IPS-20b (cell line): ENCODE data around the gene VSX1.

Experiments
- H3K27ac ChIP-seq: one replicate; pipeline ENCODE4 v1.5.1; 2013; ENCODE audit warnings: low read length
- H3K27me3 ChIP-seq: 2 replicates; pipeline ENCODE4 v1.6.1; 2013; ENCODE audit warnings: mild to moderate bottlenecking, low read length, inconsistent platforms; ENCODE audit not compliant: insufficient read depth
- H3K36me3 ChIP-seq: 2 replicates; pipeline ENCODE4 v1.6.1; 2013; ENCODE audit warnings: low read depth, mild to moderate bottlenecking, inconsistent platforms, low read length, moderate library complexity; ENCODE audit not compliant: insufficient read depth
- H3K4me1 ChIP-seq: 2 replicates; pipeline ENCODE4 v1.6.1; 2013; ENCODE audit warnings: mild to moderate bottlenecking, control low read depth, inconsistent platforms, low read length, moderate library complexity; ENCODE audit not compliant: insufficient read depth
- H3K4me3 ChIP-seq: 2 replicates; pipeline ENCODE4 v1.5.1; 2013; ENCODE audit warnings: mild to moderate bottlenecking, low read length, inconsistent platforms
- H3K9ac ChIP-seq: 2 replicates; pipeline ENCODE4 v1.6.1; 2013; ENCODE audit warnings: low read depth, mild to moderate bottlenecking, inconsistent platforms, low read length, moderate library complexity
- H3K9me3 ChIP-seq: 2 replicates; pipeline ENCODE4 v1.6.1; 2013; ENCODE audit warnings: mild to moderate bottlenecking, low read depth, low read length, inconsistent platforms; ENCODE audit not compliant: insufficient read depth

The VSX1 gene

GRCh38 chr20:25055711-25056495 is 26.0 kb downstream of the VSX1 start:
- H3K27ac ChIP-seq = no peak overlapping the region
- no peaks in the 10 kb centered on the region for H3K9me3 ChIP-seq
- H3K4me3 ChIP-seq = no peak overlapping the region
- no peak overlapping the region for H3K9ac ChIP-seq
- H3K27me3 ChIP-seq = peaks cover 85% of the 10 kb centered on the region
- H3K36me3 ChIP-seq = no peaks in the 10 kb centered on the region
- peaks cover 4% of the 10 kb centered on the region; the same call in 1 of the 2 replicates for H3K4me1 ChIP-seq

DNA sequence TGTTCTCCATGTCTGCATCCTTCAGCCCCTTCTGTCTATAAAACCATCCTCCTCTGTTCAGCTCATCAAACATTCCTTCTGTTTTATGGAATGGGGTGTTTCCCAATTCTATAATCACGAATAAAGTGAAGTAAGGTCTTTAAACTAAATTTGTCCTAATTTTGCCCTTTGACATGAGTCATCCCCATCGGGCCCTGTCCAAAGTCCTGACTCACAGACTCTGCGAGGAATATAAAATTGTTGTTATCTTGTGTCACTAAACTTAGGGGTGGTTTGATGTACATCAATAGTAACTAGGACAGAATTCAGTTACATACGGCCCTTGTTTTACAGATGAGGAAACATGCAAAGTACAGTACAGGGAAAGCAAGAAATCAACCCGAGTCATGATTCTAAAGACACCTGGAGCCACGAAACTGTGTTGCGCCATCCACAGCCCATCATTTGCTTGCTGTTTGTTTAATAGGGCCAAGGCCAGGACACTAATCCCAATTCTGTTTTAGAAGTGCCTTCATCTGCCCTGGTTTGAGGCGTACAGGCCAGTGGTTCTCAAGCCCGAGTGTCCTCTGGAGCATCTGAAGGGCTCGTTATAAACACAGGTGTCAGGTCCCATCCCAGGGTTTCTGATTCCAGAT is 26.8 kb downstream of the VSX1 start:
- Histone ChIP-seq H3K27me3 (peaks cover 78% of the 10 kb centered on the region), H3K4me3 (no peak overlapping the region), H3K36me3 (no peaks in the 10 kb centered on the region), H3K27ac (no peak overlapping the region), H3K9me3 (no peaks in the 10 kb centered on the region), H3K9ac (no peak overlapping the region), H3K4me1 (peaks cover 4% of the 10 kb centered on the region; the same call in 1 of the 2 replicates)

GRCh38 chr20:25054096-25054820 is 27.7 kb downstream of the VSX1 start:
- Histone ChIP-seq H3K36me3 (no peaks in the 10 kb centered on the region), H3K27me3 (peaks cover 69% of the 10 kb centered on the region), H3K9ac (no peak overlapping the region), H3K27ac (no peak overlapping the region), H3K4me1 (peaks cover 4% of the 10 kb centered on the region; the same call in 1 of the 2 replicates), H3K4me3 (no peak overlapping the region), H3K9me3 (no peaks in the 10 kb centered on the region)

- Histone ChIP-seq H3K36me3 (no peaks in the 10 kb centered on the region), H3K27ac (no peak overlapping the region), H3K4me3 (no peak overlapping the region), H3K9ac (no peak overlapping the region), H3K9me3 (no peaks in the 10 kb centered on the region), H3K4me1 (peaks cover 4% of the 10 kb centered on the region; the same call in 1 of the 2 replicates), H3K27me3 (peaks cover 62% of the 10 kb centered on the region)
These were observed 28.5 kb downstream of the VSX1 start for GRCh38 chr20:25053255-25054031.

GRCh38 chr20:25052255-25053194 is 29.4 kb downstream of the VSX1 start:
- no peak overlapping the region for H3K9ac ChIP-seq
- H3K27me3 ChIP-seq = peaks cover 59% of the 10 kb centered on the region
- H3K27ac ChIP-seq = no peak overlapping the region
- peaks cover 4% of the 10 kb centered on the region; the same call in 1 of the 2 replicates for H3K4me1 ChIP-seq
- no peak overlapping the region for H3K4me3 ChIP-seq
- no peaks in the 10 kb centered on the region for H3K36me3 ChIP-seq
- H3K9me3 ChIP-seq = no peaks in the 10 kb centered on the region

GRCh38 chr20:25051386-25052155 is 30.4 kb downstream of the VSX1 start:
- Histone ChIP-seq H3K9ac (no peak overlapping the region), H3K27ac (no peak overlapping the region), H3K36me3 (no peaks in the 10 kb centered on the region), H3K9me3 (no peaks in the 10 kb centered on the region), H3K4me3 (no peak overlapping the region), H3K4me1 (peaks cover 4% of the 10 kb centered on the region; the same call in 1 of the 2 replicates), H3K27me3 (peaks cover 49% of the 10 kb centered on the region)

GRCh38 chr20:25050501-25051350 is 31.2 kb downstream of the VSX1 start:
- Histone ChIP-seq H3K27me3 (peaks cover 41% of the 10 kb centered on the region), H3K4me3 (no peak overlapping the region), H3K36me3 (no peaks in the 10 kb centered on the region), H3K27ac (no peak overlapping the region), H3K9ac (no peak overlapping the region), H3K9me3 (no peaks in the 10 kb centered on the region), H3K4me1 (peaks cover 4% of the 10 kb centered on the region; the same call in 1 of the 2 replicates)

DNA sequence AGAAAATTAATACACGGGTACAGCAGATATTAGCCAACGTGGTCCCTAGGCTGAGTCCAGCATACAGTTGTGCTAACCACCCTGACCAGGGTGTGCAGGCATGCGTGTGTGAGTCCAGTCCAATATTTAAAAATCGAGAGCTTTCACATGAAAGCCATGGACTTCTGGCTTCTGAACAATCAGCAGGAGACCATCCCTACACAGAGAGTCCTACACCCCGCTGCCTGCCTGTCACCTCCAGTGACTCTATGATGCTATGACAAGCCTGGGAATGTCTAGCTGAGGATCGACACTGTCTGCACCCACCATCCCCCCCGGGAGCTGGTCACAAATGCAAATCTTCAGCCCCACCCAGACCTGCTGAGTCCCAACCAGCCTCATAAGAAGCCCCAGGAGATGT is 31.9 kb downstream of the VSX1 start:
- H3K27ac ChIP-seq = no peak overlapping the region
- no peaks in the 10 kb centered on the region for H3K36me3 ChIP-seq

GRCh38 chr20:25049261-25050060 is 32.5 kb downstream of the VSX1 start:
- H3K27ac ChIP-seq = no peak overlapping the region
- H3K9ac ChIP-seq = no peak overlapping the region
- H3K4me1 ChIP-seq = peaks cover 4% of the 10 kb centered on the region; the same call in 1 of the 2 replicates
- H3K27me3 ChIP-seq = peaks cover 28% of the 10 kb centered on the region
- H3K9me3 ChIP-seq = no peaks in the 10 kb centered on the region
- H3K36me3 ChIP-seq = no peaks in the 10 kb centered on the region
- H3K4me3 ChIP-seq = no peak overlapping the region

More for the DNA sequence above, 31.9 kb downstream of the VSX1 start:
- Histone ChIP-seq H3K4me1 (peaks cover 4% of the 10 kb centered on the region; the same call in 1 of the 2 replicates), H3K27me3 (peaks cover 34% of the 10 kb centered on the region), H3K4me3 (no peak overlapping the region), H3K9me3 (no peaks in the 10 kb centered on the region), H3K9ac (no peak overlapping the region)
